Umbilical cord (tissue), 2 donors: ENCODE data around the gene MEPE. TPM values are rescaled to one million over a fixed set of nuclear protein-coding genes. Genes with fewer than 3 reads are reported as not detected.
"Not testable (repeated sequence)": the region's sequence is repeated elsewhere in the genome, so short reads cannot be mapped to it uniquely, and the experiment has no call there.

ENCODE experiments used
- DNase-seq: peaks from one replicate; pipeline ENCODE4 v3.0.0-alpha.2; 2015; ENCODE audit warnings: low spot score
- total RNA-seq: library from RNA; depleted of rRNA; stranded (reverse); fragments of >200 nt; gene quantifications from one replicate; pipeline ENCODE4 v1.2.3, GENCODE V29; 2014; ENCODE audit warnings: low replicate concordance; ENCODE audit not compliant: insufficient read depth

Gene MEPE
- total RNA-seq, 1 donor from 2014 or later: 10.8 TPM

- no peak for DNase-seq
Observed at GRCh38 chr4:87882861-87883260, 50.1 kb downstream of the MEPE start.

- DNase-seq: no peak
Observed at GRCh38 chr4:87884976-87885549, 52.3 kb downstream of the MEPE start.

GRCh38 chr4:87886083-87886482, 53.3 kb downstream of the MEPE start:
- DNase-seq: no peak

GRCh38 chr4:87890753-87891152, 58.0 kb downstream of the MEPE start:
- DNase-seq: not testable (repeated sequence)

- peak; percentile 31 for DNase-seq
Observed at GRCh38 chr4:87895964-87896621, 63.3 kb downstream of the MEPE start.

Other genes with a start within 250 kb of the MEPE start
- gene DSPP, start 224.4 kb upstream of the MEPE start, total RNA-seq: 3.4 TPM
- 2.2 TPM for gene DMP1, start 182.7 kb upstream of the MEPE start, total RNA-seq
- gene IBSP, start 33.4 kb upstream of the MEPE start, total RNA-seq: 3.6 TPM
- 1,479 TPM for gene SPP1, start 142.7 kb downstream of the MEPE start, total RNA-seq
- 70.3 TPM for gene PKD2, start 174.7 kb downstream of the MEPE start, total RNA-seq